ENCODE data around the gene FOSL2.

The FOSL2 gene

DNA sequence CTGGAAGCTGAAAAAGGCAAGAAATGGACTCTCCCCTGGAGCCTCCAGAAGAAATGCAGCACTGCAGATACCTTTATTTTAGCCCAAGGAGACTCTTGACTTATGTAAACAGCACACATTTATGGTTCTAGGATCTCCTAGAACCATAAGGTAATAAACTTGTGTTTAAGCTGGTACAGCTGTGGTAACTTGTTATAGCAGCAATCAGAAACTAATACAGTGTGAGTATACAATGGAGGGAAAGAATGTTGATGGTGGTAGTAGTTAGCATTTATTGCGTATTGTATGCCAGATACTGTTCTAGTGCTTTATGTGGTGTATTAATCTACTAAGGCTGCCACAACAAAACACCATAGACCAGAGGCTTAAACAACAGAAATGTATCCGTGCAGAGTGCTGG lies 40.6 kb downstream of the FOSL2 start:
- TF ChIP-seq GABPA (IDR thresholded peaks at IDR 0.05; ENCODE audit: low read depth) (no peak), REST (IDR thresholded peaks at IDR 0.05; ENCODE audit: insufficient replicate concordance, low read depth) (no peak), CTCF (IDR thresholded peaks at IDR 0.05; ENCODE audit: insufficient read depth, low read length) (no peak), SPI1 (IDR thresholded peaks at IDR 0.05; ENCODE audit: borderline replicate concordance, low read depth) (no peak), POLR2AphosphoS5 (IDR thresholded peaks at IDR 0.05; ENCODE audit: low read depth) (no peak)
- Histone ChIP-seq H3K27ac (replicated peaks) (no peak overlapping the region), H3K4me3 (replicated peaks; ENCODE audit: insufficient read depth, low read length) (no peak overlapping the region), H3K27me3 (ENCODE audit: insufficient read depth, poor library complexity, severe bottlenecking) (no peaks in the 10 kb centered on the region)
- no peak for DNase-seq (ENCODE audit: low read depth in 1 of 2, low spot score in 1 of 2)

DNA sequence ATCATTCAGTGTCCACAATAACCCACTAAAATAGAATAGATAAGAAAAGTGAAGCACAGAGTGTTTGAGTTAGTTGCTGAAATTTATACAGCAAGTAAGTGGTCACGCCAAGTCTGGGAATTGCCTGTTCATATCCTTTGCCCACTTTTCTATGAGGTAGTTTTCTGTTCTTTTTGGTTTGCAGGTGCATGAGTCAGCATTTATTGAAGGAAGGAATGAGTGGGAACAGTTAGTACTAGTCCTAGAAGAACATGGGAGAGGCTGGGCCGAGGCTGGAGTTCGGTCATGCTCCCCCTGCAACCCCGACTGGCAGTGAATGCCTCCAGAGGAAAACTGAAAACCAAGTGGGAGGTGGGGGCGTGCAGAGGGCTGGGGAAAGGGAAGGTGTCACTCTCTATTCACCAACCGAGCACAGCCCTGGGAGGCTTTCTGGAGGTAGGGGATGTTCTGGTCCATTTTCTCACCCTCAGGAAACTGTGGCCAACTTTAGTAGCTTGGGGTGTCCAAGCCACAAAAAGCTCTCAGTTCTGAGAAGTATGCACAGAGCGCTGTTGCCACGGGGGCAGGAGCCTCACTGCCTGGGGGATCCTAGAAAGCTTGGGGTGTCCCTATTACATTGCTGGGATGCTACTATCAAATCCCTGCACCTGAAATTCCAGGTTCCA lies 41.4 kb downstream of the FOSL2 start:
- no peak overlapping the region for H3K27ac ChIP-seq (replicated peaks)
- TF ChIP-seq POLR2AphosphoS5 (IDR thresholded peaks at IDR 0.05; ENCODE audit: low read depth), result no peak
- no peak for TF ChIP-seq REST (IDR thresholded peaks at IDR 0.05; ENCODE audit: insufficient replicate concordance, low read depth)
- TF ChIP-seq GABPA (IDR thresholded peaks at IDR 0.05; ENCODE audit: low read depth), result no peak
- no peak for TF ChIP-seq SPI1 (IDR thresholded peaks at IDR 0.05; ENCODE audit: borderline replicate concordance, low read depth)
- no peak for TF ChIP-seq CTCF (IDR thresholded peaks at IDR 0.05; ENCODE audit: insufficient read depth, low read length)
- no peak overlapping the region for H3K4me3 ChIP-seq (replicated peaks; ENCODE audit: insufficient read depth, low read length)
- H3K27me3 ChIP-seq (ENCODE audit: insufficient read depth, poor library complexity, severe bottlenecking), result no peaks in the 10 kb centered on the region
- DNase-seq (ENCODE audit: low read depth in 1 of 2, low spot score in 1 of 2), result no peak

GRCh38 chr2:28434600-28434989 lies 41.9 kb downstream of the FOSL2 start:
- Histone ChIP-seq H3K27me3 (ENCODE audit: insufficient read depth, poor library complexity, severe bottlenecking) (no peaks in the 10 kb centered on the region), H3K27ac (replicated peaks) (no peak overlapping the region), H3K4me3 (replicated peaks; ENCODE audit: insufficient read depth, low read length) (no peak overlapping the region)
- no peak for DNase-seq (ENCODE audit: low read depth in 1 of 2, low spot score in 1 of 2)
- TF ChIP-seq REST (IDR thresholded peaks at IDR 0.05; ENCODE audit: insufficient replicate concordance, low read depth), result no peak
- TF ChIP-seq GABPA (IDR thresholded peaks at IDR 0.05; ENCODE audit: low read depth), result no peak
- TF ChIP-seq POLR2AphosphoS5 (IDR thresholded peaks at IDR 0.05; ENCODE audit: low read depth), result no peak
- TF ChIP-seq CTCF (IDR thresholded peaks at IDR 0.05; ENCODE audit: insufficient read depth, low read length), result no peak
- no peak for TF ChIP-seq SPI1 (IDR thresholded peaks at IDR 0.05; ENCODE audit: borderline replicate concordance, low read depth)

Measured in HL-60 (cell line).